Karpas-422 (cell line): Measurements from ENCODE around the gene BBS10. TPM values are rescaled to one million over a fixed set of nuclear protein-coding genes. Genes with fewer than 3 reads are reported as not detected.
"Not testable (repeated sequence)": the region's sequence is repeated elsewhere in the genome, so short reads cannot be mapped to it uniquely, and the experiment has no call there.

Source experiments
- DNase-seq: peaks from one replicate; pipeline ENCODE4 v3.0.0-alpha.2; 2015
- H2AFZ ChIP-seq: fragments of 200-600 bp; sonication (generic); 2 replicates; pipeline ENCODE4 v1.6.1; 2014; ENCODE audit warnings: antibody characterized with exemption, low read length, mixed read lengths
- H3K27ac ChIP-seq: fragments of 200-600 bp; sonication (generic); 2 replicates; pipeline ENCODE4 v1.5.1; 2014; ENCODE audit warnings: mild to moderate bottlenecking, low read length, moderate library complexity
- H3K27me3 ChIP-seq: fragments of 200-600 bp; sonication (generic); 2 replicates; pipeline ENCODE4 v1.6.1; 2014; ENCODE audit warnings: low read length, mixed read lengths
- H3K36me3 ChIP-seq: fragments of 200-600 bp; sonication (generic); 2 replicates; pipeline ENCODE4 v1.6.1; 2014; ENCODE audit warnings: low read length, mixed read lengths; ENCODE audit not compliant: insufficient read depth
- H3K4me1 ChIP-seq: fragments of 200-600 bp; sonication (generic); 2 replicates; pipeline ENCODE4 v1.6.1; 2014; ENCODE audit warnings: mild to moderate bottlenecking, low read length, mixed read lengths
- H3K4me2 ChIP-seq: fragments of 200-600 bp; sonication (generic); 2 replicates; pipeline ENCODE4 v1.6.1; 2014; ENCODE audit warnings: low read length, low read depth, mild to moderate bottlenecking; ENCODE audit not compliant: poor library complexity, severe bottlenecking
- H3K4me3 ChIP-seq: fragments of 200-600 bp; sonication (generic); 2 replicates; pipeline ENCODE4 v1.5.1; 2014; ENCODE audit warnings: mild to moderate bottlenecking, antibody characterized with exemption, low read length, mixed read lengths
- H3K79me2 ChIP-seq: fragments of 200-600 bp; sonication (generic); 2 replicates; pipeline ENCODE4 v1.6.1; 2014; ENCODE audit warnings: mild to moderate bottlenecking, low read length, mixed read lengths
- H3K9ac ChIP-seq: fragments of 200-600 bp; sonication (generic); 2 replicates; pipeline ENCODE4 v1.6.0; 2014; ENCODE audit warnings: low read length
- H3K9me2 ChIP-seq: fragments of 200-600 bp; sonication (generic), shearing (Covaris generic); replicated peaks from 2 replicates; pipeline ENCODE4 v1.6.0; 2014; ENCODE audit warnings: mild to moderate bottlenecking, low read length, moderate library complexity; ENCODE audit not compliant: insufficient read depth
- H3K9me3 ChIP-seq: fragments of 300-700, 200-600 bp; sonication (generic); 2 replicates; pipeline ENCODE4 v1.6.1; 2014; ENCODE audit warnings: low read length, mixed read lengths
- H4K20me1 ChIP-seq: fragments of 200-600 bp; sonication (generic); 2 replicates; pipeline ENCODE4 v1.6.1; 2014; ENCODE audit warnings: mild to moderate bottlenecking, antibody characterized with exemption, low read length, low read depth; ENCODE audit not compliant: insufficient read depth
- total RNA-seq: library from RNA; depleted of rRNA; stranded (reverse); fragments of >200 nt; shearing (Covaris generic); gene quantifications from 2 replicates; pipeline ENCODE4 v1.2.3, GENCODE V29; 2014; ENCODE audit warnings: low replicate concordance; rRNA removed

The BBS10 gene
- total RNA-seq = 6.6 and 22.1 TPM in 2 replicates

DNA sequence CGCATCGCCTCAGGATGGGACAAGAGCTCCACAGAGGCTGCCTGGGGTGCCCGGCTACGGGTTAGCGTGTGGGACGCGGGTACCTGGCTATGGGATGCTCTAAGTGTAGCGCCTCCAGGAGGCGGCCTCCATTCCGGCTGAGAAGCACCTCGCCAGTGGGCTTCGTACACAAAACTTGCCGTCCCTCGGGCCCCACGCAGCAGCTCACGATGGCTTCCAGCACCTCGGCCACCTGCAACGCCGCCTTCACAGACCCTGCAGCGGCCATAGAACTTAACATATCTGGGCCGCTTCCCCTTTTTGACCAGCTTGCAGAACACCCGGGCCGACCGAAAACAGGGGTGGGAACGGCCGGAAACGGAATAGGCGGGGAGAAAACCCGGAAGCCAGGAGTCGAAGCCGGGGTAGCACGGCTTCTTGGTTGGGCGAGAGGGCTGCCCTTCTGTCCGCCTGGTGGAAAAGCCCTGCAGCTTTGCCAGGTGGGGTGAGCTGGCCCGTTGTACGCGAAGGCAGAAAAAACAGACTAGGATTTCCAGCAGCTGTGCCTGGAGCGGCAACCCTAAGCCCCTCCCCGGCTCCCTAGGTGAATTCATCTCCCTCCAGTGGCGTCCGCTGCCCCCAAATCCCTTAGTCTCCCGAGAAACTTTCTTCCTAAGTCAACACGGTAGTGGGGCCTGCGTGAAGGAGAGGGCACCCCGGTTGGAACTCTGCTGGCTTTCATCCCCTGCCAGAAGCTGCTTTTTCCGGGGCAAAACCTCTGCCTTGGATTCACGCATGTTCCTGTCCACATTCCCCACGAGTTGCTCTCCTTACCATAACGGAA is at the start of gene BBS10:
Gene BBS10 (minus strand): TSS at position 337 of the 823 bp plus-strand sequence. CDS start 57 bp downstream, at position 280.
- H3K4me3 ChIP-seq = peak within 1 kb of the TSS; percentile 82
- no peaks in the 10 kb centered on the region for H3K9me2 ChIP-seq
- no peaks in the 10 kb centered on the region for H3K36me3 ChIP-seq
- H3K4me1 ChIP-seq = peaks cover 19% of the 10 kb centered on the region
- peak within 1 kb of the TSS; percentile 83 for H3K4me2 ChIP-seq
- H2AFZ ChIP-seq = peak within 1 kb of the TSS; percentile 17; the same call in 1 of the 2 replicates
- peak within 1 kb of the TSS; percentile 78 for H3K27ac ChIP-seq
- H3K9ac ChIP-seq = peak within 1 kb of the TSS; percentile 86
- H3K9me3 ChIP-seq = no peaks in the 10 kb centered on the region
- no peaks in the 10 kb centered on the region for H4K20me1 ChIP-seq
- H3K27me3 ChIP-seq = no peaks in the 10 kb centered on the region
- peaks cover 13% of the 10 kb centered on the region for H3K79me2 ChIP-seq
- peak; percentile 98 for DNase-seq

GRCh38 chr12:76391461-76391860 is 43.2 kb upstream of the BBS10 start:
- H3K36me3 ChIP-seq = peaks cover 41% of the 10 kb centered on the region; the same call in 1 of the 2 replicates
- H3K9ac ChIP-seq = no peak overlapping the region
- H3K9me3 ChIP-seq = no peaks in the 10 kb centered on the region
- DNase-seq = no peak
- no peak overlapping the region for H3K27ac ChIP-seq
- H3K4me2 ChIP-seq = no peak overlapping the region
- H3K4me1 ChIP-seq = no peaks in the 10 kb centered on the region
- H3K79me2 ChIP-seq = peaks cover 18% of the 10 kb centered on the region
- no peak overlapping the region for H2AFZ ChIP-seq
- H3K4me3 ChIP-seq = no peak overlapping the region
- no peaks in the 10 kb centered on the region for H4K20me1 ChIP-seq
- H3K27me3 ChIP-seq = no peaks in the 10 kb centered on the region
- no peaks in the 10 kb centered on the region for H3K9me2 ChIP-seq

DNA sequence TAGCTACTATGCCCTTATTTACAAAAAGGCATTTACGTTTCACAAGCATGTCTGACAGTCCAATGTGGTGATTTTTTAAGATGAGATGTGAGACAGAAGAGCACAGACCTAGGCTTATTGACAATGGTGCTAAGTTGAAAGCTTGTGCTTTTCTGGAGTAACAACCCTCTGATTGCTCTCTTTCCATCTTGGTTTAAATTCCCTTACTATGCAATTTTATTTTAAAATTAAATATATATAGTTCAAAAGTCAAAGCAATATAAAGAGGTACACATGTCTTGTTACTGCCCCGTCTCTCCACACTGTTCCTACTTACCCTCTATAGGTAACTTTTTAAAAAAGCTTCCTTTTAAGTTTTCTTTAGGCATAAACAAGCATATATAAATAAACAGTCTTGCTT is 39.4 kb upstream of the BBS10 start:
- Histone ChIP-seq H3K27ac (no peak overlapping the region), H3K9me3 (no peaks in the 10 kb centered on the region), H3K4me2 (no peak overlapping the region), H3K4me1 (no peaks in the 10 kb centered on the region), H3K36me3 (peaks cover 54% of the 10 kb centered on the region), H2AFZ (no peak overlapping the region), H3K27me3 (no peaks in the 10 kb centered on the region), H3K4me3 (no peak overlapping the region), H3K79me2 (peaks cover 12% of the 10 kb centered on the region; the same call in 1 of the 2 replicates), H4K20me1 (no peaks in the 10 kb centered on the region), H3K9ac (no peak overlapping the region), H3K9me2 (no peaks in the 10 kb centered on the region)
- DNase-seq = no peak

DNA sequence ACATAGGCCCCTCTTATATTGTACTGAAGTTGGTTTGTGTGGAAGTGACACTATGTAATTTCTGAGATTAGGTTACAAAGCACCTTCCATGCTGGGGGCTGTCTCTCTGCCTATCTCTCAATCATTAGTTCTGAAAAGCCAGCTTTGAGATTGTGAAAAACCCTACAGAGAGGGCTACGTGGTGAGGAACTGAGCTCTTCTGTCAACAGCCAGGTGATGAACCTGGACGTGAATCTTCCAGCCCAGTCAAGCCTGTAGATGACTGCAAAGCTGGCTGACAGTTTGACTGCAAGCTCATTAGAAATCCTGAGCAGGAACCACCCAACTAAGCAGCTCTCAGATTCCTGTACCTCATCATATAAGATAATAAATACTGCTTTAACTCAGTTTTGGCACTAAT is 36.3 kb upstream of the BBS10 start:
- Histone ChIP-seq H2AFZ (no peak overlapping the region), H3K36me3 (peaks cover 46% of the 10 kb centered on the region), H3K4me1 (no peaks in the 10 kb centered on the region), H3K27ac (no peak overlapping the region), H3K9me2 (no peaks in the 10 kb centered on the region), H3K4me2 (no peak overlapping the region), H3K9ac (no peak overlapping the region), H4K20me1 (no peaks in the 10 kb centered on the region), H3K4me3 (no peak overlapping the region), H3K27me3 (no peaks in the 10 kb centered on the region), H3K9me3 (no peaks in the 10 kb centered on the region), H3K79me2 (peaks cover 6% of the 10 kb centered on the region; the same call in 1 of the 2 replicates)
- DNase-seq = no peak

GRCh38 chr12:76383988-76384387 is 35.8 kb upstream of the BBS10 start:
- Histone ChIP-seq H3K27me3 (no peaks in the 10 kb centered on the region), H2AFZ (no peak overlapping the region), H3K36me3 (peaks cover 44% of the 10 kb centered on the region), H4K20me1 (no peaks in the 10 kb centered on the region), H3K79me2 (peaks cover 4% of the 10 kb centered on the region; the same call in 1 of the 2 replicates), H3K9me2 (no peaks in the 10 kb centered on the region), H3K9me3 (no peaks in the 10 kb centered on the region), H3K4me3 (no peak overlapping the region), H3K4me1 (no peaks in the 10 kb centered on the region), H3K27ac (no peak overlapping the region), H3K4me2 (no peak overlapping the region), H3K9ac (no peak overlapping the region)
- no peak for DNase-seq

DNA sequence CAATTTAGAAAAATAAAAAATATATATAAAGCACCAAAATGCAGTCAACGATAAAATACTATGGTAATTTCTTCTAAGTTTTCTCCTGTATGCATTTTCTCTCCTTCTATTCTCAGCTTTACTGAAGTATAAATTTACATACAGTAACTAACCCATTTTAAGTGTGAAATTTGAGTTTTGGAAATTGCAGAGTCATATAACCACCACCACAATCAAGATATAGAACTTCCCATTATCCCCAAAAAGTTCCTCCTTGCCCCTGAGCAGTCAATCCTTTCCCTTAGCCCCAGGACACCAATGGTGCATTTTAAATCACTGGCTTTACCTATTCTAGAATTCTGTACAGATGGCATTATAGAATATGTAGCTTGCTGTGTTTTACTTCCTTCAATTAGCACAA is 31.0 kb upstream of the BBS10 start:
- DNase-seq = no peak

GRCh38 chr12:76376876-76377275 is 28.7 kb upstream of the BBS10 start:
- H3K4me2 ChIP-seq, H4K20me1 ChIP-seq, H3K4me1 ChIP-seq, H3K4me3 ChIP-seq, H2AFZ ChIP-seq, H3K9me3 ChIP-seq, H3K27me3 ChIP-seq, H3K27ac ChIP-seq, H3K9ac ChIP-seq, DNase-seq, H3K79me2 ChIP-seq, H3K9me2 ChIP-seq: not testable (repeated sequence)
- peaks cover 79% of the 10 kb centered on the region for H3K36me3 ChIP-seq

More for the DNA sequence above, 31.0 kb upstream of the BBS10 start:
- Histone ChIP-seq H3K9me3 (no peaks in the 10 kb centered on the region), H3K4me3 (no peak overlapping the region), H3K9me2 (no peaks in the 10 kb centered on the region), H2AFZ (no peak overlapping the region), H3K27ac (no peak overlapping the region), H3K27me3 (no peaks in the 10 kb centered on the region), H3K36me3 (peaks cover 70% of the 10 kb centered on the region), H3K4me1 (no peaks in the 10 kb centered on the region), H4K20me1 (no peaks in the 10 kb centered on the region), H3K4me2 (no peak overlapping the region), H3K79me2 (0 out of 2 replicates have a peak, but pooled peaks cover 1% of the 10 kb centered on the region), H3K9ac (no peak overlapping the region)

DNA sequence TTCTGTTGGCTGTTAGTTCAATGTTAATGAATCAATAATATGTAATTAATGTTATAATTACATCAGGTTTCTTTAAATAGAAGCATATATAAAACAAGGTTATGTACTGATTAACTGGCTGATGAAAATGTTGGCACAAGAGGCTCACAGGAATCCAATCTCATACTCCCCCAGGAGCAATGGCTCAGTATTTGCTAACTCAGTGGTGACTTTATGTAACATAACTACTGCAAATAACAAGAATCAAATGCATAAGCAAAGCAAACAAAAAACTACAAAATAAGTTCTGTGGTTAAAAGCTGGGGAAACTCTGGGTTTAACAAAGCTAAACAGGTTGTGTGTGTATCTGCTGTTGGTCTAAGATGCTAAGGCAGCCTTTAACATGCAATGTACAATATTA is 27.7 kb upstream of the BBS10 start:
- H3K4me3 ChIP-seq = no peak overlapping the region
- H3K4me1 ChIP-seq = no peaks in the 10 kb centered on the region
- no peak overlapping the region for H3K9ac ChIP-seq
- no peak overlapping the region for H2AFZ ChIP-seq
- H3K9me3 ChIP-seq = no peaks in the 10 kb centered on the region
- no peak for DNase-seq
- H3K36me3 ChIP-seq = peaks cover 79% of the 10 kb centered on the region
- H3K27ac ChIP-seq = no peak overlapping the region
- no peak overlapping the region for H3K4me2 ChIP-seq
- H3K9me2 ChIP-seq = no peaks in the 10 kb centered on the region
- no peaks in the 10 kb centered on the region for H3K27me3 ChIP-seq
- H3K79me2 ChIP-seq = 0 out of 2 replicates have a peak, but pooled peaks cover 2% of the 10 kb centered on the region
- no peaks in the 10 kb centered on the region for H4K20me1 ChIP-seq
